Stimulated activated CD4-positive, alpha-beta T cell treated with anti-CD3 and anti-CD28 coated beads, Interleukin-15, amount 100 ng/mL, for 48 hours (primary cell): Measurements from ENCODE around the gene KCNQ1.

Experiments used
- DNase-seq, 2 donors: peaks; one replicate each; pipeline ENCODE4 v3.0.0-alpha.2; 2020; ENCODE audit warnings: low read depth in 2 of 2

KCNQ1 gene

GRCh38 chr11:2409611-2410468 is 35.0 kb upstream of the KCNQ1 start:
- no peak for DNase-seq

DNA sequence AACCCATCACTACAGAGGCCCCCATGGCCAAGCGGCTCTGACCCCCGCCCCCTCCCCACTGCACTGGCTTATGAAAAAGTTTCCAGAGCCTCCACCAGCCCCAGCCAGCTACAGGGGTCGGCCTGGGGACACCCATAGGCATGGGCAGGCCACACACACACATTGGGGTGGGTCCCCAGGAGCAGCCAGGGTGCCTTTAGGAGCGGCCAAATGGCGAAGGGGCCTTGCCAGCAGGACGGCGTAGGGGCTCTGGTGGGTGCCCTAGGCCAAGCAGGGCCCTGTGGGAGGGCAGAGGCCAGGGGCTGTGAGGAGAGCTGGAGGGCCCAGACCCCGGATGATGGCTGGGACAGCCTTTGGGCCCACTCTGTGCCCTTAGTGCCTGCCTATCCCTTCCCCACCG is 34.2 kb upstream of the KCNQ1 start:
- DNase-seq = no peak

- DNase-seq = no peak
Measured at GRCh38 chr11:2411446-2412305, 33.1 kb upstream of the KCNQ1 start.

DNA sequence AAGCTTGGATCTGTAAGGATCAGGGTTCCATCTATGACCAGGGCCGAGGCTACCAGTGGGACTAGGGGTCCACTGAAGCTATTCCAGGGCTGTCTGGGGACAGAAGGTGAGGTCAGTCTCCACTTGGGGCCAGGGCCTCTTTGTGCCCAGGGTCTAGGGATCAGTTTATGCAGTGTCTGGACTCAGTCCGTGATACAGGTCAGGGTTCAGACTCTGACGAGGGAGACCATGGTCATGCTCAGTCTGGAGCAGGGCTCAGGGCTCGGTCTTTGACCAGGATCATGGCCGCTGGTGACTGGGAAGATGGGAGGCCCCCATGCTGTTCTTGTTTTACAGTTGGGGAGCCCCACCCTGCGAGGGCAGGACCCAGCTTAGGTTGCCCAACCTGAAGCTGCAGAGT is 32.5 kb upstream of the KCNQ1 start:
- no peak for DNase-seq

GRCh38 chr11:2413742-2414579 is 30.8 kb upstream of the KCNQ1 start:
- no peak for DNase-seq

DNA sequence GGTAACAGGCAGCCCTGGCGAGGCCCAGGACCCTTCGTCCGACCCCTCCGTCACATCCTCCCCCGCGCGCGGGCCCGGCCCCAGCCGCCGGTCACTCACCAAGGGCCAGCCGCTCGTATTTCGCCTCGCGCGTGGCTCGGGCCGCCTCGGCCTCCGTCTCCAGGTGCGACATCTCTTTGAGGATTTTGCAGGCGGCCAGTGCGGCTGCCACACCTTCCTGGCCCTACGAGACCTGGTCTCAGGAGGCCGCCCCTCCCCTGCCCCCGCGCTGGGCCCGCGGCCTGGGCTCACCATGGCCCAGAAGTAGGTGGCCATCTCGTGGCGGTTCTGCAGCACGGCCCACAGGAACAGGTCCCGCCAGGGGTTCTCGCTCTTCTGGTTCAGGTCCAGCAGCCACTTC is 30.2 kb upstream of the KCNQ1 start:
- DNase-seq = no peak

- DNase-seq = no peak
Measured at GRCh38 chr11:2415171-2415570, 29.6 kb upstream of the KCNQ1 start.

DNA sequence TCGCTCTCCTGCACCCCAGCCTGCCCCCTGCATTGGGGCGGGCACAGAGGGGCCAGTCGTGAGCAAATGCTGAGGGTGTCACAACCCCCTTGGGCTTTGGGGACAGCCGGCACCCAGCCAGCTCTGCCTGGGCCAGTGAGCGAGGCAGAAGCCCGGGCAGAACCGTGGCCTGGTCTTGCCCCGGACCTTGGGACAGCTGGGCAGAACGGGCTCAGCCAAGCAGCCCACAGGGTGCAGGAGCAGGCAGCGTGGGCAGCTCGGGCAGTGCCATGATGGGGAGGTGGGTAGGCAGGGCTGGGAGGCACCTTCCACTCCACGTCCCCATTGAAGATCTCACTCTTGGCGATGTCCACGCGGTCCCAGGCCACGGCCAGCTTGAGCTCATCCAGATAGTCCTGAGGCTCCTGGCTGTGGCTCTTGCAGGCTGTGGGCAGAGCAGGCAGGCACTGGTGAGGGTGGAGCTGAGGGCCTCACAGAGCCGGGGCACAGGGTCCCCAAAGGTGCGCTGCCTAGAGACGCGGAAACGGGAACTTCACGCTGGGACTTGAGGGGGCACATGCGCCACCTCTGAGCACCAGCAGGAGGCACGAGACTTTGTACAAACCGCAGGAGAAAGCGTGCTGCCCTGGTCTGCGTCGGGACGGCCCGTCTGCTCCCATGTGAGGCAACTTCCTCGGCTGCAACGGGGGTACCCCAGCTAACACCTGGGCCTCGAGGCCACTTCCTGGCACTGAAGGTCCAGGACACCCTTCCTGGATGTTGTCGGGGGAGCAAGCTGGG is 29.0 kb upstream of the KCNQ1 start:
- no peak for DNase-seq

DNA sequence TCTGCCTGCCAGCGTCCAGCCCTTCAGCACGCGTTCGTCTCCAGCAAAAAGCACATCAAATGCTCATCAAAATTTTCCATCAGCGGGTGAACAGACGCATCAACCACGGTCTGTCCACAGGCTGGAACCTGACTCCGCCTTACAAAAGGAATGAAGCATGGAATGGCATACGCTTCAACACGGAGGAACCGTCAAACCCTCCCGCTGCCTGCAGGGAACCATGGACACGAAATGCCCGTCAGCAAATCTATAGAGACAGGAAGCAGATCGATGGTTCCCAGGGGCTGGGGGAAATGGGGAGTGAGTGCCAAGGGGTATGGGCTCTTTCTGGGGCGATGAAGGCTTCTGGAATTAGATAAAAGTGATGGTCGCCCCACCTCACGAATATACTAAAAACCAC is 28.0 kb upstream of the KCNQ1 start:
- no peak for DNase-seq

- DNase-seq = no peak
Measured at GRCh38 chr11:2417856-2418692, 26.7 kb upstream of the KCNQ1 start.

DNA sequence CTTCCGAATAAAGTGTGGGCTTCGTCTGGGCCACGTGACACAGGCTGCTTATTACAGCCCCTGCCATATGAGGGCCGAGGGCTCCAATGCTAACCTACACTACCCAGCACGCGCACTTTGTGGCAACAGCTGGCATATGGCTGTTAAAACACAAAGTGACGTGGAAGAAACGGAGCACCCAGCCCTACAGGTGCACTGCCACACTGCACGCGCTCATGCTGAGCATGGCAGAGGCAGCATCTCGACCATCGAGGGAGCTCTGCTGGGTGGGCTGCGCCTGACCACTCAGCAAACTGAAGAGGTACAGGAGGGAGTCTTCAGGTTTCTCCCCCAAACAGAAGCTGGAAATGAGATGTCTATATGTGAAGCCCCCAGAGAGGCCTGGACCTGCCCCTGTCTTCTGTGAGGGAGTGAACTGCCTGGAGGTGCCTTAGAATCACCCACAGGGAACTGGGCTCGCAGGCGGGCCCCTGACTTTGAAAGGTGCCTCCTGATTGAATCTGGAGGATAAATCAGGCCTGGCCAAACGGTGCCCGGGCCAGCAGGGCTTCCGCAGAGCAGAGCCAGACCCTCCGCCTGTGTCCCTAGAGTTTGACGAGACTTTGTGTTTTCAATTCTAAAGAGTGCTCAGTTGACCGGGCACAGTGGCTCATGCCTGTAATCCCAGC is 26.0 kb upstream of the KCNQ1 start:
- no peak for DNase-seq

- peak in 1 of 2 donors; percentile 45 for DNase-seq
Measured at GRCh38 chr11:2419638-2420501, 24.9 kb upstream of the KCNQ1 start.

GRCh38 chr11:2420502-2421225 is 24.1 kb upstream of the KCNQ1 start:
- peak; percentile 52 to 72 for DNase-seq

- no peak for DNase-seq
Measured at GRCh38 chr11:2421226-2421994, 23.4 kb upstream of the KCNQ1 start.

GRCh38 chr11:2421996-2422395 is 22.8 kb upstream of the KCNQ1 start:
- DNase-seq = no peak

DNA sequence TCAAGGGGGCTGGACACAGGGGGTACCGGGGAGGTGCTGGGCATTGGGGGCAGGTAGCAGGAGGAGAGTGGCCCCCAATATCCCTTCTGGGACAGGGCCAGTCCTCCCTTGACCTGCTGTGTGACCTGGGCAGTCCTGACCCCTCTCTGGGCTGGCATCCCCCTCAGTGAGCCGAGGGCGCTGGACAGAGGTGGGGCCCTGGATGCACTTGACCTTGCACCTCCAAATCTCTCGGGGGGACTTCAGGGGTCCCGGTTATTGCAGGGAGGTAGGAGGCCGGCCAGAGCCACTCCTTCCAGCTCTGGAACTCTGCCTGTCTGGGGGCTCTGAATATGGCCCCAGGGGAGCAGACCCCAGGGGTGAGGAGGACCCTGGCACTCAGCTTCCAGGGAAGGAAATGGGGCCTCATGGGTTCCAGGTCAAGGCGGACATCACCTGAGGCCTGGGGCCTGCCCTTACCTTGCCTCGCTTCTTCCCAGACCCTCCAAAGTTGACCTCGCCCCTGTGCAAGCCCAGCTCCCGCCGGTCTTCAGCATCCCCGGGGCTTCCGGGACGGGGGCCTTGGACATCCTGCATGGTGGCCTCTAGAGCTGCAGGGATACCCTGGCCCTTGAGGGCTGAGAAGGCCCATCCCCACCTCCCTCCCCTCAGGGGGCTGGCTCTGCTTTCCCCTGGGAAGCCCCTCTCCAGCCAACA is 22.2 kb upstream of the KCNQ1 start:
- DNase-seq = no peak
